H1 (cell line): ENCODE measurements around the gene CADPS. TPM values are rescaled to one million over a fixed set of nuclear protein-coding genes. Genes with fewer than 3 reads are reported as not detected.

Experiments used
- CTCF ChIA-PET: fragments of 300-600 bp; sonication (Branson Sonifier 250); formaldehyde crosslinking; loops from one replicate; lab custom pipeline; 2021; ENCODE audit not compliant: partially characterized antibody; lab: Charles Lee
- POLR2A ChIA-PET: fragments of 300-600 bp; sonication (Branson Sonifier 250); formaldehyde crosslinking; loops from one replicate; lab custom pipeline; 2021; ENCODE audit warnings: inconsistent platforms; ENCODE audit not compliant: partially characterized antibody; lab: Charles Lee
- DNase-seq, 2 experiments: peaks; one replicate each; pipeline versions ENCODE4 v3.0.0 to v3.0.0-alpha.2; 2010 to 2022; ENCODE audit warnings: low spot score in 2 of 2, low read depth in 1 of 2, mixed read lengths in 1 of 2
- FAIRE-seq: peaks from 2 replicates; lab custom pipeline; 2011; peaks lifted over from hg19 to GRCh38; lab: Jason Lieb, UNC
- H2AFZ ChIP-seq: 2 replicates; pipeline ENCODE4 v1.8.1; 2012; ENCODE audit warnings: low read length, inconsistent platforms
- H2AK5ac ChIP-seq: 2 replicates; pipeline ENCODE4 v1.6.1; 2013; ENCODE audit warnings: low read depth, low read length
- H2BK120ac ChIP-seq: replicated peaks from 2 replicates; pipeline ENCODE3; 2013; ENCODE audit warnings: low read depth, low read length, inconsistent platforms
- H2BK12ac ChIP-seq: 2 replicates; pipeline ENCODE4 v1.6.1; 2013; ENCODE audit warnings: low read depth, low read length
- H2BK15ac ChIP-seq: 2 replicates; pipeline ENCODE4 v1.6.1; 2013; ENCODE audit warnings: low read length
- H2BK20ac ChIP-seq: 2 replicates; pipeline ENCODE4 v1.6.1; 2013; ENCODE audit warnings: low read length
- H2BK5ac ChIP-seq: 2 replicates; pipeline ENCODE4 v1.6.1; 2013; ENCODE audit warnings: low read depth, low read length
- H3K14ac ChIP-seq: 2 replicates; pipeline ENCODE4 v1.6.1; 2013; ENCODE audit warnings: inconsistent platforms; ENCODE audit not compliant: insufficient read length
- H3K18ac ChIP-seq: 2 replicates; pipeline ENCODE4 v1.6.1; 2013; ENCODE audit warnings: low read length; ENCODE audit errors: extremely low read depth
- H3K23ac ChIP-seq: 2 replicates; pipeline ENCODE4 v1.6.1; 2013; ENCODE audit warnings: inconsistent platforms; ENCODE audit not compliant: insufficient read length
- H3K23me2 ChIP-seq: 2 replicates; pipeline ENCODE4 v1.6.1; 2013; ENCODE audit warnings: low read depth, low read length
- H3K27ac ChIP-seq: 2 replicates; pipeline ENCODE4 v1.6.1; 2011; ENCODE audit warnings: low read depth, low read length, inconsistent platforms
- H3K27me3 ChIP-seq, 4 experiments: replicated peaks in 1 of 4; 1 replicate in 1 of 4; 2 replicates in 3 of 4; pipeline versions ENCODE4 v1.6.1 to v1.8.1; 2011 to 2013; ENCODE audit warnings: low read length in 3 of 4, mild to moderate bottlenecking in 3 of 4, inconsistent platforms in 2 of 4, mixed read lengths in 2 of 4, moderate library complexity in 1 of 4; ENCODE audit not compliant: control insufficient read depth in 3 of 4, insufficient read depth in 3 of 4; ENCODE audit errors: extremely low read depth in 1 of 4
- H3K36me3 ChIP-seq, 4 experiments: 2 replicates each; pipeline versions ENCODE4 v1.6.1 to v1.8.1; 2011 to 2013; ENCODE audit warnings: mild to moderate bottlenecking in 4 of 4, low read length in 3 of 4, moderate library complexity in 2 of 4, control low read depth in 1 of 4, inconsistent platforms in 1 of 4; ENCODE audit not compliant: insufficient read depth in 4 of 4, control insufficient read depth in 2 of 4
- H3K4ac ChIP-seq: replicated peaks from 2 replicates; pipeline ENCODE3; 2013; ENCODE audit warnings: low read length, low read depth, mixed read lengths, inconsistent platforms; ENCODE audit not compliant: insufficient read length
- H3K4me1 ChIP-seq, 4 experiments: replicated peaks in 1 of 4; 1 replicate in 1 of 4; 2 replicates in 3 of 4; pipeline versions ENCODE4 v1.6.1 to v1.8.1; 2011 to 2013; ENCODE audit warnings: low read length in 3 of 4, inconsistent platforms in 2 of 4, mixed read lengths in 1 of 4; ENCODE audit not compliant: insufficient read depth in 4 of 4, control insufficient read depth in 3 of 4
- H3K4me2 ChIP-seq, 2 experiments: 2 replicates each; pipeline versions ENCODE4 v1.6.1 to v1.8.1; 2011 to 2013; ENCODE audit warnings: low read depth in 2 of 2, low read length in 2 of 2, control low read depth in 1 of 2, inconsistent platforms in 1 of 2, mild to moderate bottlenecking in 1 of 2; ENCODE audit not compliant: insufficient read depth in 1 of 2
- H3K4me3 ChIP-seq, 4 experiments: fragments of 200-600, 300-600 bp in 1 of 4; sonication (generic), shearing (Covaris generic), sonication (Bioruptor Twin) in 1 of 4; 2 replicates each; pipeline versions ENCODE4 v1.5.1 to v1.8.1; 2011 to 2016; ENCODE audit warnings: low read length in 4 of 4, low read depth in 3 of 4, control low read depth in 2 of 4, inconsistent platforms in 2 of 4, mild to moderate bottlenecking in 2 of 4, mixed read lengths in 1 of 4, moderate library complexity in 1 of 4; ENCODE audit not compliant: insufficient read depth in 2 of 4; ENCODE audit errors: extremely low read depth in 1 of 4
- H3K56ac ChIP-seq: replicated peaks from 2 replicates; pipeline ENCODE3; 2013; ENCODE audit warnings: low read depth, mild to moderate bottlenecking, mixed read lengths, low read length, inconsistent platforms; ENCODE audit not compliant: insufficient read length
- H3K79me1 ChIP-seq: 2 replicates; pipeline ENCODE4 v1.6.1; 2013; ENCODE audit warnings: low read depth, low read length, control low read depth
- H3K79me2 ChIP-seq, 2 experiments: 2 replicates each; pipeline versions ENCODE4 v1.6.1 to v1.8.1; 2012 to 2013; ENCODE audit warnings: low read length in 2 of 2, mild to moderate bottlenecking in 2 of 2, inconsistent platforms in 1 of 2; ENCODE audit not compliant: insufficient read depth in 2 of 2, control insufficient read depth in 1 of 2
- H3K9ac ChIP-seq, 4 experiments: replicated peaks in 1 of 4; 1 replicate in 1 of 4; 2 replicates in 3 of 4; pipeline versions ENCODE4 v1.6.1 to v1.8.1; 2011 to 2013; ENCODE audit warnings: low read depth in 3 of 4, low read length in 3 of 4, control low read depth in 2 of 4, mild to moderate bottlenecking in 2 of 4, moderate library complexity in 2 of 4, inconsistent platforms in 1 of 4; ENCODE audit errors: extremely low read depth in 1 of 4
- H3K9me3 ChIP-seq, 2 experiments: 2 replicates each; pipeline versions ENCODE4 v1.6.1 to v1.8.1; 2012 to 2013; ENCODE audit warnings: mild to moderate bottlenecking in 2 of 2, moderate library complexity in 2 of 2, control low read depth in 1 of 2, inconsistent platforms in 1 of 2, low read depth in 1 of 2, low read length in 1 of 2, mixed read lengths in 1 of 2; ENCODE audit not compliant: insufficient read depth in 2 of 2
- H4K20me1 ChIP-seq, 2 experiments: replicated peaks in 1 of 2; 2 replicates each; pipeline versions ENCODE3 to v1.8.1; 2011 to 2013; ENCODE audit warnings: inconsistent platforms in 2 of 2, low read length in 2 of 2, mild to moderate bottlenecking in 1 of 2; ENCODE audit not compliant: insufficient read depth in 2 of 2, control insufficient read depth in 1 of 2
- H4K5ac ChIP-seq: 2 replicates; pipeline ENCODE4 v1.6.1; 2013; ENCODE audit warnings: low read length, low read depth, mixed read lengths, inconsistent platforms; ENCODE audit not compliant: insufficient read length
- H4K8ac ChIP-seq: 2 replicates; pipeline ENCODE4 v1.8.0; 2013; ENCODE audit warnings: mild to moderate bottlenecking, moderate library complexity, low read length, inconsistent platforms; ENCODE audit not compliant: insufficient read depth; ENCODE audit errors: extremely low read depth
- H4K91ac ChIP-seq: replicated peaks from 2 replicates; pipeline ENCODE3; 2013; ENCODE audit warnings: low read length, mixed read lengths, inconsistent platforms; ENCODE audit not compliant: insufficient read length
- KDM1A ChIP-seq: fragments of 200-600, 300-600 bp; sonication (generic); IDR thresholded peaks from 2 replicates; pipeline ENCODE4 v1.7.1; 2016; ENCODE audit warnings: mild to moderate bottlenecking, low read length, borderline replicate concordance
- polyA plus RNA-seq, 7 experiments: library from polyadenylated mRNA; depleted of rRNA in 3 of 7; stranded (reverse) in 5 of 7; unstranded in 2 of 7; fragments of >200 nt in 5 of 7; fragments of 200-250 nt in 2 of 7; gene quantifications; 1 replicate in 5 of 7; 2 replicates in 1 of 7; 4 replicates in 1 of 7; pipeline versions ENCODE4 v1.2.1 to v1.2.3, GENCODE V29; 2011 to 2013; ENCODE audit warnings: missing spikeins in 2 of 7, mixed read lengths in 2 of 7
- total RNA-seq: library from RNA; stranded (reverse); fragmentation: NEBNext Ultra II Directional; extraction: Animal tissue kit (Norgen Biotek cat#: 25700); gene quantifications from 2 replicates; pipeline ENCODE4 v1.2.1, GENCODE V29; 2021

CADPS gene
- total and polyA plus RNA-seq, 2 of the 8 experiments (the other 6 are each of a cell fraction or from before 2014, with no cell fraction given): 7.1 to 10.2 TPM

- FAIRE-seq (no peak), DNase-seq (no peak)
These were observed 36.3 kb upstream of the CADPS start for GRCh38 chr3:62911526-62911925.

More at GRCh38 chr3:62911526-62911925, 36.3 kb upstream of the CADPS start:
- Histone ChIP-seq H3K36me3 (no peaks in the 10 kb centered on the region; a peak in 1 of 8 replicates), H2BK15ac (no peak overlapping the region), H3K27ac (no peak overlapping the region), H3K4me1 (no peaks in the 10 kb centered on the region; a peak in 1 of 7 replicates), H2BK120ac (no peak overlapping the region), H2AFZ (no peak overlapping the region), H2BK5ac (no peak overlapping the region), H4K91ac (no peak overlapping the region), H3K23ac (no peak overlapping the region), H3K9me3 (no peaks in the 10 kb centered on the region), H3K79me1 (no peaks in the 10 kb centered on the region), H3K79me2 (no peaks in the 10 kb centered on the region), H2AK5ac (no peak overlapping the region), H2BK12ac (no peak overlapping the region), H4K8ac (no peak overlapping the region), H3K23me2 (no peaks in the 10 kb centered on the region), H4K5ac (no peak overlapping the region), H2BK20ac (no peak overlapping the region; the same call in 1 of the 2 replicates), H3K4ac (no peak overlapping the region), H3K9ac (no peak overlapping the region), H3K4me3 (no peak overlapping the region), H3K14ac (no peak overlapping the region), H3K18ac (no peak overlapping the region), H3K27me3 (no peaks in the 10 kb centered on the region), H4K20me1 (no peaks in the 10 kb centered on the region), H3K56ac (no peak overlapping the region), H3K4me2 (no peak overlapping the region)
- ChIA-PET CTCF (interaction anchor here (1.2 to 1.4 kb wide), 2 partner anchors 9 to 252 kb away, joined by 4 read pairs; no protein-coding TSS in a partner anchor), POLR2A (no interaction called here)
- no peak for TF ChIP-seq KDM1A
